Measurements from ENCODE around the gene KMO. TPM values are rescaled to one million over a fixed set of nuclear protein-coding genes. Genes with fewer than 3 reads are reported as not detected.

Gene KMO
- total and polyA plus RNA-seq, 2 donors (not counting 3 experiments of a cell fraction or from before 2014, with no cell fraction given), result not detected

DNA sequence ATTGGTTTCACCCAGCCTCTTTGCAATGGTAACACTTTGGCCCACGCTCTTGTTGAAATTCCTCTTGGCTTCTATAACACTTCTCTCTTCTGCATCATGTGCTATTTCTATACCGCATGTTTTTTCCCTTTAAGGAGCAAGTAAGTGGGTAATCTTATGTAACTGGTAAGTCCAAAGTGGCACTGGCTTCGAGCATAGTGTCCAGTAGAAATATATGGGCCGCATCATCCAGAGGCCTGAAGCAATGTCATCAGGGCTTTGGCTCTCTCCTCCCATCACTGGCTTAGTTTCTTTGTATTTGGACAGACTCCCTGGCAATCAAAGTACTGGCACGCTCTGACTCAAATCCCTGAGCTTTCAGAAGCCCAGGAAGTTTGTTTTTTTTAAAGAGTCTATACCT, 90.5 kb downstream of the KMO start:
- Histone ChIP-seq H3K27ac (ENCODE audit: insufficient read depth, low read depth, low read length) (no peak overlapping the region), H3K9me3 (replicated peaks; ENCODE audit: control insufficient read depth, insufficient read depth, low read length) (no peaks in the 10 kb centered on the region), H3K9me1 (replicated peaks; ENCODE audit: control insufficient read depth, extremely low read depth, insufficient read depth, low read length) (no peaks in the 10 kb centered on the region), H3K27me3 (ENCODE audit: control insufficient read depth in 2 of 2, insufficient read depth in 2 of 2, low read length in 2 of 2) (no peaks in the 10 kb centered on the region), H4K20me1 (replicated peaks; ENCODE audit: control insufficient read depth, extremely low read depth, insufficient read depth, low read length) (no peaks in the 10 kb centered on the region), H3K4me3 (replicated peaks in 1 of 3; ENCODE audit: insufficient read depth in 1 of 3, low read depth in 1 of 3, low read length in 3 of 3) (no peak overlapping the region), H3K9ac (replicated peaks; ENCODE audit: extremely low read depth, insufficient read depth, low read length) (no peak overlapping the region), H3K79me2 (ENCODE audit: control insufficient read depth, insufficient read depth, low read length) (no peaks in the 10 kb centered on the region), H2AFZ (ENCODE audit: low read depth, low read length) (no peak overlapping the region), H3K4me2 (ENCODE audit: insufficient read depth, low read length) (no peak overlapping the region), H3K4me1 (ENCODE audit: control insufficient read depth, extremely low read depth, insufficient read depth, low read length) (no peaks in the 10 kb centered on the region), H3K36me3 (ENCODE audit: control insufficient read depth in 2 of 2, extremely low read depth in 1 of 2, insufficient read depth in 2 of 2, low read length in 2 of 2) (no peaks in the 10 kb centered on the region)
- dilution Hi-C loops (cut with MboI; ENCODE audit: extremely low pct_ligation_motif_present, low sequenced_read_pairs), result no loop called here
- CTCF ChIA-PET, result interaction anchor here (4.8 kb wide), 1 partner anchor 12 kb away, joined by 30 read pairs; no protein-coding TSS in a partner anchor
- intact Hi-C loops (cut with micrococcal nuclease), result no loop called here
- DNase-seq (ENCODE audit: low read depth, low spot score) (no peak), FAIRE-seq (no peak)
- no TSS peak for BruUV-seq (replicated peaks)
- TF ChIP-seq GATA2 (IDR thresholded peaks at IDR 0.05; ENCODE audit: insufficient read depth, insufficient read length, low read depth, low read length) (no peak), MYC (IDR thresholded peaks at IDR 0.05; ENCODE audit: low read depth, low read length) (no peak), POLR2A (IDR thresholded peaks at IDR 0.05; ENCODE audit: low read depth, low read length) (no peak), POLR2AphosphoS5 (IDR thresholded peaks at IDR 0.05; ENCODE audit: insufficient read depth, low read depth, low read length) (no peak), JUN (IDR thresholded peaks at IDR 0.05; ENCODE audit: borderline replicate concordance, insufficient read depth, insufficient read length, low read depth) (no peak), EZH2 (IDR thresholded peaks at IDR 0.05; ENCODE audit: borderline replicate concordance, low read depth, low read length, severe bottlenecking) (no peak), FOS (IDR thresholded peaks at IDR 0.05; ENCODE audit: borderline replicate concordance, insufficient read depth, low read length) (no peak)
- TF ChIP-seq, protein P1, sequence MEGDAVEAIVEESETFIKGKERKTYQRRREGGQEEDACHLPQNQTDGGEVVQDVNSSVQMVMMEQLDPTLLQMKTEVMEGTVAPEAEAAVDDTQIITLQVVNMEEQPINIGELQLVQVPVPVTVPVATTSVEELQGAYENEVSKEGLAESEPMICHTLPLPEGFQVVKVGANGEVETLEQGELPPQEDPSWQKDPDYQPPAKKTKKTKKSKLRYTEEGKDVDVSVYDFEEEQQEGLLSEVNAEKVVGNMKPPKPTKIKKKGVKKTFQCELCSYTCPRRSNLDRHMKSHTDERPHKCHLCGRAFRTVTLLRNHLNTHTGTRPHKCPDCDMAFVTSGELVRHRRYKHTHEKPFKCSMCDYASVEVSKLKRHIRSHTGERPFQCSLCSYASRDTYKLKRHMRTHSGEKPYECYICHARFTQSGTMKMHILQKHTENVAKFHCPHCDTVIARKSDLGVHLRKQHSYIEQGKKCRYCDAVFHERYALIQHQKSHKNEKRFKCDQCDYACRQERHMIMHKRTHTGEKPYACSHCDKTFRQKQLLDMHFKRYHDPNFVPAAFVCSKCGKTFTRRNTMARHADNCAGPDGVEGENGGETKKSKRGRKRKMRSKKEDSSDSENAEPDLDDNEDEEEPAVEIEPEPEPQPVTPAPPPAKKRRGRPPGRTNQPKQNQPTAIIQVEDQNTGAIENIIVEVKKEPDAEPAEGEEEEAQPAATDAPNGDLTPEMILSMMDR (IDR thresholded peaks at IDR 0.05; ENCODE audit: extremely low read depth in 1 of 2, insufficient read depth in 1 of 2, low read depth in 1 of 2, low read length in 2 of 2), result no peak
- TF ChIP-seq, protein P2, sequence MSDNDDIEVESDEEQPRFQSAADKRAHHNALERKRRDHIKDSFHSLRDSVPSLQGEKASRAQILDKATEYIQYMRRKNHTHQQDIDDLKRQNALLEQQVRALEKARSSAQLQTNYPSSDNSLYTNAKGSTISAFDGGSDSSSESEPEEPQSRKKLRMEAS (IDR thresholded peaks at IDR 0.05; ENCODE audit: insufficient read depth, insufficient read length), result no peak
- POLR2A ChIA-PET, result no interaction called here

All from endothelial cell of umbilical vein (primary cell).